Measurements from ENCODE around the gene PRSS27. TPM values are rescaled to one million over a fixed set of nuclear protein-coding genes. Genes with fewer than 3 reads are reported as not detected.
"Not testable (repeated sequence)": the region's sequence is repeated elsewhere in the genome, so short reads cannot be mapped to it uniquely, and the experiment has no call there.

The PRSS27 gene
- total RNA-seq, 1 donor from 2014 or later = 2.3 TPM

DNA sequence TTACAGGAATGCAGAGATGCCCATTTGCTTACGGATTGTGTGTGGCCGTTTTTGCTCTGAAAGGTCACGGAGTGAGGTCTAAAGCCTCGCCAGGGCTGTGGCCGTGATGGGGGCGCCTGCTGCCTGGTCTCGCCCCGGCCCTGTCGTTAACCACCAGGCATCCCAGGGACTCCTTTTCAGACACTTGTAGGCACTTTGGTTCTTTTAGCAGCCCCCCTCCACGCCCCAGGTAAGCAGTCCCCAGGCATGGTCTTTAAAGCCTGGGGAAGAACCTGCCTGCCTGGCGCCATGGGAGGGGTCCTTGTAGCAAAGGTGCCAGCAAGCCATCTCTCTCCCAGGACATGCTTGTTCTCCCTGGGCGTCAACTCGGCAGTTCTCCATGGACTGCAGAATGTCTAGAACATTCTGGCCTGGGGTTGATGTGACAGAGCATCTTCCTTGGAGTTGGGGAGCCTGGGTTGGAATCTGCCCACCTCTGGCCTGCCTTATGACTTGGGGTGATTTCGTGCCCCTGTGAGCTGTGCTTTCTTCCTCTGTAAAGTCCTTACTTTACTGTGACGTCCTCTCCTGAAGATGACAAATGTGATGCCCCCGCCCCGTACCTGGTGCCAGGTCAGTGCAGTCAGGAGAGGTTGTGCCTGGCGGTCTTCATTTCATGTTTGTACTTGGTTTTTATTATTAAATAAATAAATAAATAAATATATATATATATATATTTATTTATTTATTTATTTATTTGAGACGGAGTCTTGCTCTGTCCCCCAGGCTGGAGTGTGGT is 32.3 kb downstream of the PRSS27 start:
- TF ChIP-seq, protein P1, sequence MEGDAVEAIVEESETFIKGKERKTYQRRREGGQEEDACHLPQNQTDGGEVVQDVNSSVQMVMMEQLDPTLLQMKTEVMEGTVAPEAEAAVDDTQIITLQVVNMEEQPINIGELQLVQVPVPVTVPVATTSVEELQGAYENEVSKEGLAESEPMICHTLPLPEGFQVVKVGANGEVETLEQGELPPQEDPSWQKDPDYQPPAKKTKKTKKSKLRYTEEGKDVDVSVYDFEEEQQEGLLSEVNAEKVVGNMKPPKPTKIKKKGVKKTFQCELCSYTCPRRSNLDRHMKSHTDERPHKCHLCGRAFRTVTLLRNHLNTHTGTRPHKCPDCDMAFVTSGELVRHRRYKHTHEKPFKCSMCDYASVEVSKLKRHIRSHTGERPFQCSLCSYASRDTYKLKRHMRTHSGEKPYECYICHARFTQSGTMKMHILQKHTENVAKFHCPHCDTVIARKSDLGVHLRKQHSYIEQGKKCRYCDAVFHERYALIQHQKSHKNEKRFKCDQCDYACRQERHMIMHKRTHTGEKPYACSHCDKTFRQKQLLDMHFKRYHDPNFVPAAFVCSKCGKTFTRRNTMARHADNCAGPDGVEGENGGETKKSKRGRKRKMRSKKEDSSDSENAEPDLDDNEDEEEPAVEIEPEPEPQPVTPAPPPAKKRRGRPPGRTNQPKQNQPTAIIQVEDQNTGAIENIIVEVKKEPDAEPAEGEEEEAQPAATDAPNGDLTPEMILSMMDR (IDR thresholded peaks at IDR 0.05; ENCODE audit: insufficient read depth, low read depth, low read length) = no peak
- TF ChIP-seq EZH2 (IDR thresholded peaks at IDR 0.05; ENCODE audit: insufficient read depth, low read length) = no peak
- Mint-ChIP-seq H3K4me1 (ENCODE audit: low read depth, unreplicated experiment) (peaks cover 16% of the 10 kb centered on the region), H3K36me3 (ENCODE audit: low read depth, unreplicated experiment) (peaks cover 3% of the 10 kb centered on the region), H3K27me3 (ENCODE audit: low read depth, unreplicated experiment) (no peaks in the 10 kb centered on the region), H3K9me3 (ENCODE audit: unreplicated experiment) (no peaks in the 10 kb centered on the region), H3K27ac (ENCODE audit: unreplicated experiment) (no peak overlapping the region), H3K4me3 (ENCODE audit: unreplicated experiment) (no peak overlapping the region)
- Histone ChIP-seq H3K4me1 (ENCODE audit: insufficient read depth, low read length) (peaks cover 16% of the 10 kb centered on the region), H3K4me3 (ENCODE audit: insufficient read depth, low read depth, low read length) (no peak overlapping the region), H3K79me2 (ENCODE audit: insufficient read depth, low read length) (peaks cover 60% of the 10 kb centered on the region), H3K9ac (ENCODE audit: low read length) (no peak overlapping the region), H3K9me3 (ENCODE audit: insufficient read depth, low read depth, low read length) (no peaks in the 10 kb centered on the region), H3K4me2 (ENCODE audit: low read length) (no peak overlapping the region), H3K36me3 (ENCODE audit: insufficient read depth, low read length) (no peaks in the 10 kb centered on the region), H3K27me3 (ENCODE audit: insufficient read depth, low read length) (no peaks in the 10 kb centered on the region), H4K20me1 (ENCODE audit: insufficient read depth, low read length) (peaks cover 45% of the 10 kb centered on the region), H3K27ac (ENCODE audit: low read depth, low read length) (no peak overlapping the region), H2AFZ (ENCODE audit: low read depth, low read length) (no peak overlapping the region)
- FAIRE-seq (no peak), DNase-seq (ENCODE audit: low read depth) (no peak)

DNA sequence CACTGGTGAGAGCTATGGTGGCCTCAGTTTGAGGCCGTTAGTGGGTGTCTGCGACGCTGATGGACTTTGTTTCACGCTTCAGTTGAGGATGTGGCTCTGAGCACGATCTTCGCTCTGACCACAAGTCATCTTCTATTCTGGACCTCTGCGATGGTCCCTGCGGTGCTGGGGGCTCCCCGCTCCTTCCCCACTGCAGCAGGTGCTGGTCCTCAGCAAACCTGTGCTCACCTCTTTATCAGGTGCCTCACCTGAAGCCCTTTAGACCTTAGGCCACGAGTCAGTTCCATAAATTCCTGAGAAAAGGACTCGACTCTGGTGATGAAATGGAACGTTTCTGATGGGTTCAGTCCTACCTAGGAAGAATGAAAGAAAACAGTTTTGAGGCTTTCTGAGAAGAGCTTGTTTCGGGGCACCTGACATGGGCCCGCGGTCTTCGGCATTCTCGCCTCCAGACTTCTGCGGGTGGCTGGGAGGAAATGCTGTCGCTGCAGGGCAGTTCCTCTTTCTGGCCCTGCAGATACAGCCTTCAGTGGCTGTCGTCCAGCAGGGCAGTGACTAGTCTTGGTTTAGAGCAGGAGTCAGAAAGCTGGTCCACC is 33.0 kb downstream of the PRSS27 start:
- no peak for DNase-seq (ENCODE audit: low read depth)
- no peak overlapping the region for H3K27ac ChIP-seq (ENCODE audit: low read depth, low read length)
- no peak for FAIRE-seq
- peaks cover 16% of the 10 kb centered on the region for H3K4me1 Mint-ChIP-seq (ENCODE audit: low read depth, unreplicated experiment)
- H3K9ac ChIP-seq (ENCODE audit: low read length) = no peak overlapping the region
- no peak overlapping the region for H3K4me3 ChIP-seq (ENCODE audit: insufficient read depth, low read depth, low read length)
- no peak overlapping the region for H3K27ac Mint-ChIP-seq (ENCODE audit: unreplicated experiment)
- no peak overlapping the region for H3K4me2 ChIP-seq (ENCODE audit: low read length)
- no peaks in the 10 kb centered on the region for H3K36me3 ChIP-seq (ENCODE audit: insufficient read depth, low read length)
- no peaks in the 10 kb centered on the region for H3K9me3 ChIP-seq (ENCODE audit: insufficient read depth, low read depth, low read length)
- H3K27me3 ChIP-seq (ENCODE audit: insufficient read depth, low read length) = no peaks in the 10 kb centered on the region
- no peak overlapping the region for H2AFZ ChIP-seq (ENCODE audit: low read depth, low read length)
- H4K20me1 ChIP-seq (ENCODE audit: insufficient read depth, low read length) = peaks cover 38% of the 10 kb centered on the region
- no peak for TF ChIP-seq EZH2 (IDR thresholded peaks at IDR 0.05; ENCODE audit: insufficient read depth, low read length)
- TF ChIP-seq, protein P1 (IDR thresholded peaks at IDR 0.05; ENCODE audit: insufficient read depth, low read depth, low read length) = no peak
- peaks cover 60% of the 10 kb centered on the region for H3K79me2 ChIP-seq (ENCODE audit: insufficient read depth, low read length)
- H3K4me3 Mint-ChIP-seq (ENCODE audit: unreplicated experiment) = no peak overlapping the region
- no peaks in the 10 kb centered on the region for H3K9me3 Mint-ChIP-seq (ENCODE audit: unreplicated experiment)
- no peaks in the 10 kb centered on the region for H3K27me3 Mint-ChIP-seq (ENCODE audit: low read depth, unreplicated experiment)
- peaks cover 11% of the 10 kb centered on the region for H3K4me1 ChIP-seq (ENCODE audit: insufficient read depth, low read length)
- H3K36me3 Mint-ChIP-seq (ENCODE audit: low read depth, unreplicated experiment) = peaks cover 3% of the 10 kb centered on the region

DNA sequence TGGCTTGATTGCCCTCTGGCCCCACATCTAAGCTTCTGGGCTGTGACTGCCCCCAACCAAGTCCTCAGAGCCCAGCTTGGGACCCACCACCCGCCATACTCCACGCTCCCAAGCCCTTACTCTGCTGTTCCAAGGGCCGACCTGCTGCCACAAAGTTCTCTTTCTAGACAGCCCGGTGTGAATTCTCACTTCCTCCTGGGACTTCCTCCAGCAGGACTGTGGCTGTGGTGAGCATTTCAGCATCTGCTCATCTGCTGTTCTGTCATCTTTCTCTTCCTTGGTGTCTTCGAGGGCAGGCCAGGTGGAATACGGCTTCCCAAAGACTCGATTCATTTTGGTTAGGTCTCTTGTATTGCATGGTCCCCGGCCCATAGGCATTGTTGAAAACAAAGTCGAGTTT is 33.9 kb downstream of the PRSS27 start:
- H3K27me3 Mint-ChIP-seq (ENCODE audit: low read depth, unreplicated experiment); H3K4me3 ChIP-seq (ENCODE audit: insufficient read depth, low read depth, low read length); H3K4me3 Mint-ChIP-seq (ENCODE audit: unreplicated experiment); H3K36me3 ChIP-seq (ENCODE audit: insufficient read depth, low read length); DNase-seq (ENCODE audit: low read depth); H3K9me3 ChIP-seq (ENCODE audit: insufficient read depth, low read depth, low read length); H3K36me3 Mint-ChIP-seq (ENCODE audit: low read depth, unreplicated experiment); H3K27me3 ChIP-seq (ENCODE audit: insufficient read depth, low read length); H3K4me1 ChIP-seq (ENCODE audit: insufficient read depth, low read length); H2AFZ ChIP-seq (ENCODE audit: low read depth, low read length); H3K27ac ChIP-seq (ENCODE audit: low read depth, low read length); H3K4me2 ChIP-seq (ENCODE audit: low read length); H3K9me3 Mint-ChIP-seq (ENCODE audit: unreplicated experiment); FAIRE-seq; H3K9ac ChIP-seq (ENCODE audit: low read length); H3K27ac Mint-ChIP-seq (ENCODE audit: unreplicated experiment): not testable (repeated sequence)
- peaks cover 58% of the 10 kb centered on the region for H3K79me2 ChIP-seq (ENCODE audit: insufficient read depth, low read length)
- H3K4me1 Mint-ChIP-seq (ENCODE audit: low read depth, unreplicated experiment) = peaks cover 16% of the 10 kb centered on the region
- peaks cover 28% of the 10 kb centered on the region for H4K20me1 ChIP-seq (ENCODE audit: insufficient read depth, low read length)

DNA sequence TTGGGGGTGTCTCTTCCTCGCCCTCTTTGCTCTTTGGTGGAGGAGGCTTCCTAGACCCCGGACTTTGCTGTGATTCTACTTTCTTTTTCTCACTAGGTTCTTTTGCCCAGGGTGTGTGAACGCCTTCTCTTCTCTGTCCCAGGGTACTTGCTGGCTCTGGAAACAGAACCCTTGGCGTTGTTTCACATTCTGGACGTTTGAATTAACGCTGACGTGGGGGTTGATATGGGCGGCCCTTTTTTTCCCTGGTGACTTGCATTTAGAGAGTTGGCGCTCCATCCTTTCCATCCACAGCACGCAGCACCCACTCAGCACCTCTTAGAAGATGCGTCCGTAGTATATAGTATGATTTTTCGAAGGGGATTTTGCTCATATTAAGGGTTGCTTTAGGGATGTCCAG is 37.0 kb downstream of the PRSS27 start:
- H3K9me3 Mint-ChIP-seq (ENCODE audit: unreplicated experiment); H3K4me1 ChIP-seq (ENCODE audit: insufficient read depth, low read length); H3K36me3 ChIP-seq (ENCODE audit: insufficient read depth, low read length); DNase-seq (ENCODE audit: low read depth); H3K27me3 Mint-ChIP-seq (ENCODE audit: low read depth, unreplicated experiment); H3K9me3 ChIP-seq (ENCODE audit: insufficient read depth, low read depth, low read length); FAIRE-seq; H3K27me3 ChIP-seq (ENCODE audit: insufficient read depth, low read length); H3K36me3 Mint-ChIP-seq (ENCODE audit: low read depth, unreplicated experiment): not testable (repeated sequence)
- H3K4me1 Mint-ChIP-seq (ENCODE audit: low read depth, unreplicated experiment) = peaks cover 15% of the 10 kb centered on the region
- Histone ChIP-seq H3K4me2 (ENCODE audit: low read length) (peak overlapping the region; percentile 90), H3K9ac (ENCODE audit: low read length) (peak overlapping the region; percentile 93), H3K79me2 (ENCODE audit: insufficient read depth, low read length) (peaks cover 44% of the 10 kb centered on the region), H2AFZ (ENCODE audit: low read depth, low read length) (peak overlapping the region; percentile 70), H3K4me3 (ENCODE audit: insufficient read depth, low read depth, low read length) (peak overlapping the region; percentile 85), H3K27ac (ENCODE audit: low read depth, low read length) (peak overlapping the region; percentile 74), H4K20me1 (ENCODE audit: insufficient read depth, low read length) (peaks cover 14% of the 10 kb centered on the region)
- peak overlapping the region; percentile 88 for H3K27ac Mint-ChIP-seq (ENCODE audit: unreplicated experiment)
- H3K4me3 Mint-ChIP-seq (ENCODE audit: unreplicated experiment) = peak overlapping the region; percentile 91

Data from astrocyte (in vitro differentiated cells and primary cell).